ENCODE measurements around the gene PRSS36. TPM values are rescaled to one million over a fixed set of nuclear protein-coding genes. Genes with fewer than 3 reads are reported as not detected.

The PRSS36 gene
- total RNA-seq, 2 experiments from 2014 or later: 0.95 to 1.3 TPM

- DNase-seq (no peak), ATAC-seq (no peak)
- peaks cover 31% of the 10 kb centered on the region for H3K36me3 Mint-ChIP-seq (ENCODE audit: low read depth)
- H3K4me1 Mint-ChIP-seq (ENCODE audit: low read depth): peaks cover 23% of the 10 kb centered on the region
- peak overlapping the region; percentile 76 for H3K27ac Mint-ChIP-seq
- ChIA-PET POLR2A (interaction anchor here (0.6 to 2.2 kb wide), 10 partner anchors 9 to 85 kb away, joined by 3 to 23 read pairs (median 4); partner anchors contain the start of genes BCKDK, FUS, PRSS8 and STX4), CTCF (interaction anchor here (1.0 to 7.2 kb wide), 6 partner anchors 10 to 326 kb away, joined by 3 to 53 read pairs (median 3); no protein-coding TSS in a partner anchor)
- no peaks in the 10 kb centered on the region for H3K27me3 Mint-ChIP-seq (ENCODE audit: low read depth)
- no peaks in the 10 kb centered on the region for H3K9me3 Mint-ChIP-seq (ENCODE audit: insufficient read depth)
- peak overlapping the region; percentile 85 for H3K4me3 Mint-ChIP-seq
Observed at GRCh38 chr16:31118223-31119155, 31.4 kb downstream of the PRSS36 start.

- ChIA-PET POLR2A (interaction anchor here (0.6 to 2.2 kb wide), 20 partner anchors 10 to 351 kb away, joined by 3 to 23 read pairs (median 4); partner anchors contain the start of genes ARMC5, BCKDK, FUS and HSD3B7), CTCF (interaction anchor here (0.6 to 7.2 kb wide), 10 partner anchors 11 to 343 kb away, joined by 3 to 53 read pairs (median 3); partner anchors contain the start of genes ARMC5, ZNF646 and ZNF668)
- DNase-seq: peak; percentile 99
- Mint-ChIP-seq H3K27ac (peak within 1 kb of the TSS; percentile 87), H3K4me3 (peak within 1 kb of the TSS; percentile 85), H3K27me3 (ENCODE audit: low read depth) (no peaks in the 10 kb centered on the region), H3K36me3 (ENCODE audit: low read depth) (peaks cover 33% of the 10 kb centered on the region), H3K4me1 (ENCODE audit: low read depth) (peaks cover 26% of the 10 kb centered on the region), H3K9me3 (ENCODE audit: insufficient read depth) (no peaks in the 10 kb centered on the region)
- ATAC-seq: peak; percentile 95
Observed at GRCh38 chr16:31117384-31118222, 32.3 kb downstream of the PRSS36 start, which contains the start of gene KAT8. Gene KAT8 (plus strand): TSS chr16:31117664. CDS start chr16:31117682, 18 bp downstream.

GRCh38 chr16:31114468-31114867, 35.4 kb downstream of the PRSS36 start:
- Mint-ChIP-seq H3K4me3 (no peak overlapping the region), H3K27ac (peak overlapping the region; percentile 65), H3K9me3 (ENCODE audit: insufficient read depth) (no peaks in the 10 kb centered on the region), H3K4me1 (ENCODE audit: low read depth) (peaks cover 38% of the 10 kb centered on the region), H3K27me3 (ENCODE audit: low read depth) (no peaks in the 10 kb centered on the region), H3K36me3 (ENCODE audit: low read depth) (peaks cover 33% of the 10 kb centered on the region)
- ATAC-seq (no peak), DNase-seq (no peak)
- POLR2A ChIA-PET: no interaction called here
- CTCF ChIA-PET: interaction anchor here (1.7 kb wide), 1 partner anchor 28 kb away, joined by 7 read pairs; no protein-coding TSS in a partner anchor

- Mint-ChIP-seq H3K4me1 (ENCODE audit: low read depth) (peaks cover 35% of the 10 kb centered on the region), H3K36me3 (ENCODE audit: low read depth) (peaks cover 32% of the 10 kb centered on the region), H3K27ac (peak overlapping the region; percentile 55), H3K4me3 (no peak overlapping the region), H3K27me3 (ENCODE audit: low read depth) (no peaks in the 10 kb centered on the region), H3K9me3 (ENCODE audit: insufficient read depth) (no peaks in the 10 kb centered on the region)
- no peak for ATAC-seq
- CTCF ChIA-PET: interaction anchor here (0.7 to 1.7 kb wide), 2 partner anchors 29 to 119 kb away, joined by 3 to 7 read pairs; no protein-coding TSS in a partner anchor
- no peak for DNase-seq
- POLR2A ChIA-PET: no interaction called here
Observed at GRCh38 chr16:31113121-31114120, 36.4 kb downstream of the PRSS36 start.

- CTCF ChIA-PET: no interaction called here
- Mint-ChIP-seq H3K4me1 (ENCODE audit: low read depth) (peaks cover 34% of the 10 kb centered on the region), H3K36me3 (ENCODE audit: low read depth) (peaks cover 34% of the 10 kb centered on the region), H3K4me3 (no peak overlapping the region), H3K9me3 (ENCODE audit: insufficient read depth) (no peaks in the 10 kb centered on the region), H3K27ac (no peak overlapping the region), H3K27me3 (ENCODE audit: low read depth) (no peaks in the 10 kb centered on the region)
- POLR2A ChIA-PET: interaction anchor here (1.4 kb wide), 1 partner anchor 39 kb away, joined by 3 read pairs; the partner anchor contains the start of genes ZNF646 and ZNF668
- no peak for ATAC-seq
- no peak for DNase-seq
Observed at GRCh38 chr16:31112711-31113110, 37.2 kb downstream of the PRSS36 start.

GRCh38 chr16:31111881-31112466, 37.9 kb downstream of the PRSS36 start:
- Mint-ChIP-seq H3K27ac (no peak overlapping the region), H3K4me1 (ENCODE audit: low read depth) (peaks cover 39% of the 10 kb centered on the region), H3K4me3 (no peak overlapping the region), H3K27me3 (ENCODE audit: low read depth) (no peaks in the 10 kb centered on the region), H3K9me3 (ENCODE audit: insufficient read depth) (no peaks in the 10 kb centered on the region), H3K36me3 (ENCODE audit: low read depth) (peaks cover 34% of the 10 kb centered on the region)
- ChIA-PET POLR2A (interaction anchor here (1.1 to 1.4 kb wide), 2 partner anchors 38 to 69 kb away, joined by 3 to 4 read pairs; partner anchors contain the start of genes ZNF646 and ZNF668), CTCF (interaction anchor here (0.8 kb wide), 1 partner anchor 30 kb away, joined by 4 read pairs; no protein-coding TSS in a partner anchor)
- ATAC-seq: no peak
- no peak for DNase-seq

GRCh38 chr16:31110106-31111034, 39.5 kb downstream of the PRSS36 start:
- Mint-ChIP-seq H3K27me3 (ENCODE audit: low read depth) (no peaks in the 10 kb centered on the region), H3K36me3 (ENCODE audit: low read depth) (peaks cover 34% of the 10 kb centered on the region), H3K9me3 (ENCODE audit: insufficient read depth) (no peaks in the 10 kb centered on the region), H3K4me3 (peak overlapping the region; percentile 38), H3K27ac (peak overlapping the region; percentile 50), H3K4me1 (ENCODE audit: low read depth) (peaks cover 40% of the 10 kb centered on the region)
- DNase-seq (no peak), ATAC-seq (no peak)
- CTCF ChIA-PET: no interaction called here
- POLR2A ChIA-PET: no interaction called here

GRCh38 chr16:31109622-31110021, 40.2 kb downstream of the PRSS36 start:
- H3K36me3 Mint-ChIP-seq (ENCODE audit: low read depth): peaks cover 32% of the 10 kb centered on the region
- ATAC-seq (no peak), DNase-seq (no peak)
- no peaks in the 10 kb centered on the region for H3K27me3 Mint-ChIP-seq (ENCODE audit: low read depth)
- peak overlapping the region; percentile 77 for H3K27ac Mint-ChIP-seq
- POLR2A ChIA-PET: no interaction called here
- peak overlapping the region; percentile 76 for H3K4me3 Mint-ChIP-seq
- CTCF ChIA-PET: no interaction called here
- no peaks in the 10 kb centered on the region for H3K9me3 Mint-ChIP-seq (ENCODE audit: insufficient read depth)
- H3K4me1 Mint-ChIP-seq (ENCODE audit: low read depth): peaks cover 40% of the 10 kb centered on the region

- CTCF ChIA-PET: no interaction called here
- Mint-ChIP-seq H3K27me3 (ENCODE audit: low read depth) (no peaks in the 10 kb centered on the region), H3K36me3 (ENCODE audit: low read depth) (peaks cover 30% of the 10 kb centered on the region), H3K4me1 (ENCODE audit: low read depth) (peaks cover 37% of the 10 kb centered on the region), H3K27ac (peak overlapping the region; percentile 77), H3K9me3 (ENCODE audit: insufficient read depth) (no peaks in the 10 kb centered on the region), H3K4me3 (peak overlapping the region; percentile 76)
- POLR2A ChIA-PET: no interaction called here
- ATAC-seq (no peak), DNase-seq (no peak)
Observed at GRCh38 chr16:31108794-31109558, 40.9 kb downstream of the PRSS36 start.

Data from activated CD8-positive, alpha-beta T cell treated with anti-CD3 and anti-CD28 coated beads, Interleukin-2, amount 10 ng/mL, durations not matched to agents 7 days and 5 days (primary cell).